ENCODE data around the gene DGAT2.

The DGAT2 gene

GRCh38 chr11:75784085-75784478 is 15.5 kb downstream of the DGAT2 start:
- TF ChIP-seq CTCF (IDR thresholded peaks at IDR 0.05; ENCODE audit: low read length): no peak
- TF ChIP-seq EZH2 (IDR thresholded peaks at IDR 0.05; ENCODE audit: borderline replicate concordance, low read length): no peak
- Histone ChIP-seq H3K27ac (ENCODE audit: low read depth, low read length, poor library complexity, severe bottlenecking) (no peak overlapping the region), H3K9me3 (ENCODE audit: low read length) (no peaks in the 10 kb centered on the region), H3K4me1 (ENCODE audit: insufficient read depth, low read length, severe bottlenecking) (no peaks in the 10 kb centered on the region), H3K4me3 (ENCODE audit: low read depth, low read length, poor library complexity, severe bottlenecking) (no peak overlapping the region), H3K9me2 (ENCODE audit: low read depth, low read length) (no peaks in the 10 kb centered on the region), H3K36me3 (ENCODE audit: insufficient read depth, low read length) (no peaks in the 10 kb centered on the region), H3K79me2 (ENCODE audit: insufficient read depth, low read length) (no peaks in the 10 kb centered on the region), H3K4me2 (ENCODE audit: low read length) (no peak overlapping the region), H3K9ac (ENCODE audit: low read length) (no peak overlapping the region), H3K27me3 (ENCODE audit: insufficient read depth, low read length) (no peaks in the 10 kb centered on the region), H4K20me1 (ENCODE audit: insufficient read depth, low read length) (no peaks in the 10 kb centered on the region), H3F3A (ENCODE audit: insufficient read depth, low read length) (no peaks in the 10 kb centered on the region), H2AFZ (ENCODE audit: low read length) (no peak overlapping the region)

GRCh38 chr11:75784506-75784905 is 15.9 kb downstream of the DGAT2 start:
- Histone ChIP-seq H3K4me1 (ENCODE audit: insufficient read depth, low read length, severe bottlenecking) (no peaks in the 10 kb centered on the region), H3K79me2 (ENCODE audit: insufficient read depth, low read length) (no peaks in the 10 kb centered on the region), H3K9me3 (ENCODE audit: low read length) (no peaks in the 10 kb centered on the region), H4K20me1 (ENCODE audit: insufficient read depth, low read length) (no peaks in the 10 kb centered on the region), H3K9me2 (ENCODE audit: low read depth, low read length) (no peaks in the 10 kb centered on the region), H3K36me3 (ENCODE audit: insufficient read depth, low read length) (no peaks in the 10 kb centered on the region), H3K27me3 (ENCODE audit: insufficient read depth, low read length) (no peaks in the 10 kb centered on the region), H3K9ac (ENCODE audit: low read length) (no peak overlapping the region), H3K4me3 (ENCODE audit: low read depth, low read length, poor library complexity, severe bottlenecking) (no peak overlapping the region), H3K27ac (ENCODE audit: low read depth, low read length, poor library complexity, severe bottlenecking) (no peak overlapping the region), H3F3A (ENCODE audit: insufficient read depth, low read length) (no peaks in the 10 kb centered on the region), H3K4me2 (ENCODE audit: low read length) (no peak overlapping the region), H2AFZ (ENCODE audit: low read length) (no peak overlapping the region)
- TF ChIP-seq EZH2 (IDR thresholded peaks at IDR 0.05; ENCODE audit: borderline replicate concordance, low read length): no peak
- TF ChIP-seq CTCF (IDR thresholded peaks at IDR 0.05; ENCODE audit: low read length): no peak

- no peak overlapping the region for H3K4me3 ChIP-seq (ENCODE audit: low read depth, low read length, poor library complexity, severe bottlenecking)
- no peaks in the 10 kb centered on the region for H3K9me3 ChIP-seq (ENCODE audit: low read length)
- no peaks in the 10 kb centered on the region for H3K9me2 ChIP-seq (ENCODE audit: low read depth, low read length)
- TF ChIP-seq CTCF (IDR thresholded peaks at IDR 0.05; ENCODE audit: low read length) (no peak), EZH2 (IDR thresholded peaks at IDR 0.05; ENCODE audit: borderline replicate concordance, low read length) (no peak)
- H4K20me1 ChIP-seq (ENCODE audit: insufficient read depth, low read length): no peaks in the 10 kb centered on the region
- no peak overlapping the region for H3K27ac ChIP-seq (ENCODE audit: low read depth, low read length, poor library complexity, severe bottlenecking)
- no peaks in the 10 kb centered on the region for H3F3A ChIP-seq (ENCODE audit: insufficient read depth, low read length)
- no peaks in the 10 kb centered on the region for H3K36me3 ChIP-seq (ENCODE audit: insufficient read depth, low read length)
- H3K27me3 ChIP-seq (ENCODE audit: insufficient read depth, low read length): no peaks in the 10 kb centered on the region
- no peak overlapping the region for H2AFZ ChIP-seq (ENCODE audit: low read length)
- H3K4me2 ChIP-seq (ENCODE audit: low read length): no peak overlapping the region
- H3K79me2 ChIP-seq (ENCODE audit: insufficient read depth, low read length): no peaks in the 10 kb centered on the region
- H3K4me1 ChIP-seq (ENCODE audit: insufficient read depth, low read length, severe bottlenecking): no peaks in the 10 kb centered on the region
- H3K9ac ChIP-seq (ENCODE audit: low read length): no peak overlapping the region
Measured at GRCh38 chr11:75785187-75785586, 16.6 kb downstream of the DGAT2 start.

Measured in OCI-LY1 (cell line).